ENCODE measurements around the gene GALNT17.

GRCh38 chr7:71221549-71221948 is 89.6 kb downstream of the GALNT17 start:
- TF ChIP-seq CTCF (conservative IDR thresholded peaks at IDR 0.05) (no peak), EZH2 (IDR thresholded peaks at IDR 0.05; ENCODE audit: low read depth) (no peak)
